H9 (cell line): ENCODE data around the gene DNER. TPM values are rescaled to one million over a fixed set of nuclear protein-coding genes. Genes with fewer than 3 reads are reported as not detected.

Experiments
- DNase-seq: peaks from one replicate; pipeline ENCODE4 v3.0.0-alpha.2; 2017
- H2AFZ ChIP-seq: one replicate; pipeline ENCODE4 v1.6.1; 2013; ENCODE audit warnings: mild to moderate bottlenecking, low read length, control low read depth, moderate library complexity
- H2AK5ac ChIP-seq: 2 replicates; pipeline ENCODE4 v1.6.1; 2013; ENCODE audit warnings: low read length, control low read depth, mixed read lengths; ENCODE audit not compliant: insufficient read length
- H2BK120ac ChIP-seq: one replicate; pipeline ENCODE4 v1.6.1; 2013; ENCODE audit warnings: low read depth, mild to moderate bottlenecking, low read length, control low read depth, inconsistent platforms; ENCODE audit not compliant: poor library complexity, severe bottlenecking
- H2BK12ac ChIP-seq: 2 replicates; pipeline ENCODE4 v1.6.1; 2013; ENCODE audit warnings: low read length, control low read depth, mixed read lengths, low read depth; ENCODE audit not compliant: insufficient read length
- H2BK15ac ChIP-seq: 2 replicates; pipeline ENCODE4 v1.6.1; 2013; ENCODE audit warnings: low read depth, low read length, control low read depth
- H2BK20ac ChIP-seq: one replicate; pipeline ENCODE4 v1.6.1; 2013; ENCODE audit warnings: low read depth, mild to moderate bottlenecking, low read length, control low read depth, inconsistent platforms; ENCODE audit not compliant: poor library complexity, severe bottlenecking
- H2BK5ac ChIP-seq: 2 replicates; pipeline ENCODE4 v1.6.1; 2013; ENCODE audit warnings: low read length, control low read depth, mixed read lengths; ENCODE audit not compliant: insufficient read length
- H3K14ac ChIP-seq: 2 replicates; pipeline ENCODE4 v1.6.1; 2013; ENCODE audit warnings: low read length, control low read depth; ENCODE audit not compliant: insufficient read depth
- H3K18ac ChIP-seq: 2 replicates; pipeline ENCODE4 v1.6.1; 2013; ENCODE audit warnings: low read depth, mild to moderate bottlenecking, mixed read lengths, low read length, control low read depth; ENCODE audit not compliant: insufficient read length
- H3K23ac ChIP-seq: 2 replicates; pipeline ENCODE4 v1.6.1; 2013; ENCODE audit warnings: low read length, control low read depth, mixed read lengths, low read depth; ENCODE audit not compliant: insufficient read length
- H3K23me2 ChIP-seq: 2 replicates; pipeline ENCODE4 v1.6.1; 2013; ENCODE audit warnings: low read depth, mild to moderate bottlenecking, mixed read lengths, low read length, control low read depth; ENCODE audit not compliant: insufficient read length, poor library complexity, severe bottlenecking
- H3K27ac ChIP-seq: 2 replicates; pipeline ENCODE4 v1.5.1; 2013; ENCODE audit warnings: low read length, control low read depth, mixed read lengths, low read depth; ENCODE audit not compliant: insufficient read length
- H3K27me3 ChIP-seq: 2 replicates; pipeline ENCODE4 v1.6.1; 2013; ENCODE audit warnings: low read length, control low read depth, inconsistent platforms; ENCODE audit not compliant: insufficient read depth
- H3K4ac ChIP-seq: 2 replicates; pipeline ENCODE4 v1.6.1; 2013; ENCODE audit warnings: low read depth, mild to moderate bottlenecking, control low read depth, inconsistent platforms, low read length, moderate library complexity
- H3K4me1 ChIP-seq: 2 replicates; pipeline ENCODE4 v1.6.1; 2013; ENCODE audit warnings: low read length, control low read depth, inconsistent platforms; ENCODE audit not compliant: insufficient read depth
- H3K4me2 ChIP-seq: 2 replicates; pipeline ENCODE4 v1.6.1; 2013; ENCODE audit warnings: low read length, control low read depth, mixed read lengths; ENCODE audit not compliant: insufficient read length, insufficient read depth
- H3K56ac ChIP-seq: 2 replicates; pipeline ENCODE4 v1.6.1; 2013; ENCODE audit warnings: low read depth, mild to moderate bottlenecking, mixed read lengths, low read length, control low read depth; ENCODE audit not compliant: insufficient read length
- H3K79me1 ChIP-seq: 2 replicates; pipeline ENCODE4 v1.6.1; 2013; ENCODE audit warnings: low read depth, mild to moderate bottlenecking, moderate library complexity, low read length, control low read depth, inconsistent platforms; ENCODE audit not compliant: insufficient read depth, poor library complexity, severe bottlenecking
- H3K79me2 ChIP-seq: 2 replicates; pipeline ENCODE4 v1.6.1; 2013; ENCODE audit warnings: low read length, control low read depth, inconsistent platforms; ENCODE audit not compliant: insufficient read depth
- H3K9ac ChIP-seq: 2 replicates; pipeline ENCODE4 v1.6.1; 2013; ENCODE audit warnings: low read length, control low read depth, mixed read lengths; ENCODE audit not compliant: insufficient read length; ENCODE audit errors: extremely low read depth
- H3K9me3 ChIP-seq: one replicate; pipeline ENCODE4 v1.6.1; 2013; ENCODE audit warnings: low read depth, low read length, inconsistent platforms; ENCODE audit not compliant: control insufficient read depth
- H3T11ph ChIP-seq: one replicate; pipeline ENCODE4 v1.6.1; 2013; ENCODE audit warnings: mild to moderate bottlenecking, low read length, control low read depth, inconsistent platforms
- H4K20me1 ChIP-seq: one replicate; pipeline ENCODE4 v1.6.1; 2013; ENCODE audit not compliant: control insufficient read depth, insufficient read length, insufficient read depth
- H4K5ac ChIP-seq: 2 replicates; pipeline ENCODE4 v1.6.1; 2013; ENCODE audit warnings: low read depth, mild to moderate bottlenecking, mixed read lengths, low read length, control low read depth; ENCODE audit not compliant: insufficient read length
- H4K8ac ChIP-seq: replicated peaks from 2 replicates; pipeline ENCODE4 v1.6.1; 2013; ENCODE audit warnings: low read length, control low read depth, mixed read lengths, low read depth; ENCODE audit not compliant: insufficient read length
- H4K91ac ChIP-seq: 2 replicates; pipeline ENCODE4 v1.6.1; 2013; ENCODE audit warnings: low read depth, mild to moderate bottlenecking, moderate library complexity, mixed read lengths, low read length, control low read depth; ENCODE audit not compliant: insufficient read length
- H3K27ac Mint-ChIP-seq, 3 experiments: 2 replicates in 2 of 3; 3 replicates in 1 of 3; pipeline ENCODE4 v1.8.0; 2020 to 2021; ENCODE audit warnings: mixed read lengths in 3 of 3, mild to moderate bottlenecking in 1 of 3, moderate library complexity in 1 of 3
- H3K27me3 Mint-ChIP-seq: 2 replicates; pipeline ENCODE4 v1.8.0; 2021; ENCODE audit warnings: low read depth, mild to moderate bottlenecking, moderate library complexity, mixed read lengths
- H3K36me3 Mint-ChIP-seq, 3 experiments: 2 replicates in 2 of 3; 3 replicates in 1 of 3; pipeline ENCODE4 v1.8.0; 2020 to 2021; ENCODE audit warnings: low read depth in 3 of 3, mixed read lengths in 3 of 3; ENCODE audit not compliant: insufficient read depth in 1 of 3
- H3K4me1 Mint-ChIP-seq, 2 experiments: 2 replicates each; pipeline ENCODE4 v1.8.0; 2020; ENCODE audit warnings: mixed read lengths in 2 of 2
- H3K4me3 Mint-ChIP-seq, 2 experiments: 2 replicates in 1 of 2; 3 replicates in 1 of 2; pipeline ENCODE4 v1.8.0; 2020 to 2021; ENCODE audit warnings: mild to moderate bottlenecking in 2 of 2, mixed read lengths in 2 of 2, moderate library complexity in 1 of 2
- H3K9me3 Mint-ChIP-seq, 2 experiments: 2 replicates in 1 of 2; 3 replicates in 1 of 2; pipeline ENCODE4 v1.8.0; 2020; ENCODE audit warnings: mild to moderate bottlenecking in 2 of 2, mixed read lengths in 2 of 2, moderate library complexity in 1 of 2
- CTCF ChIP-seq: fragments of 200-600 bp; sonication (generic); conservative IDR thresholded peaks from 3 replicates; pipeline ENCODE4 v1.8.0; 2021; ENCODE audit warnings: antibody characterized with exemption, mild to moderate bottlenecking
- WGBS: extraction: QIAGEN DNeasy Blood & Tissue Kit; methylation state at CpG from one replicate; pipeline ENCODE4 v1.1.7; 2013; ENCODE audit warnings: missing lambda C conversion rate, low lambda C conversion rate, mixed read lengths; ENCODE audit not compliant: insufficient read length; ENCODE audit errors: extremely low coverage; 5-methylcytosine and 5-hydroxymethylcytosine counted together
- total RNA-seq: library from RNA; stranded (reverse); gene quantifications from 2 replicates; pipeline ENCODE4 v1.2.1, GENCODE V29; 2021

The DNER gene
- total RNA-seq, 1 experiment from 2014 or later = 1.0 TPM

DNA sequence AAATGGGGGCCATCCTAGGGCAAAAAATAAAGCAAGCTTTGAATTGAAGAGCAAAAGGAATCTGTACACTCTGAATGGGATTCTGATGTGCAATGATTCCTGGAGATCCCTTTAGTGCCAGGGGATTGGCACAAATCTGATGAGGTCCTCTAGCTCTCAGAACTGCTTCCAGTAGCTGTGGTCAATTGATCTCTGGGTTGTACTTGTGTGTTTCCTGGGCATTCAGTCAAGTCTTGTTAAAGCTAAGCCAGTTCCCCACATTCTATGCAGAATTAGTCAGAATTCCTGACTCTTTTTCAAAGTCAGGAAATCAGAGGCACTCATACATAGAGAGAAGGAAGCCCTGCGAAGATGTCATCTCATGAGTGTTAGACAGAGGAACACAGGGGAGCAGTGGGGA lies 161.3 kb downstream of the DNER start:
- no peak overlapping the region for H4K91ac ChIP-seq
- no peak overlapping the region for H2BK12ac ChIP-seq
- H3K9me3 ChIP-seq = no peaks in the 10 kb centered on the region
- H3K27ac ChIP-seq = no peak overlapping the region
- H2BK20ac ChIP-seq = no peak overlapping the region
- H3T11ph ChIP-seq = no peak overlapping the region
- no peak overlapping the region for H2BK15ac ChIP-seq
- Mint-ChIP-seq H3K9me3 (no peaks in the 10 kb centered on the region; a peak in 2 of 5 replicates), H3K4me3 (no peak overlapping the region), H3K27me3 (no peaks in the 10 kb centered on the region; the same call in 1 of the 2 replicates), H3K27ac (no peak overlapping the region), H3K4me1 (no peaks in the 10 kb centered on the region), H3K36me3 (no peaks in the 10 kb centered on the region; a peak in 1 of 7 replicates)
- no peak overlapping the region for H4K8ac ChIP-seq
- no peaks in the 10 kb centered on the region for H3K79me1 ChIP-seq
- no peaks in the 10 kb centered on the region for H4K20me1 ChIP-seq
- no peak overlapping the region for H3K9ac ChIP-seq
- H3K4me2 ChIP-seq = no peak overlapping the region
- H2AFZ ChIP-seq = no peak overlapping the region
- no peak overlapping the region for H3K56ac ChIP-seq
- no peak overlapping the region for H2AK5ac ChIP-seq
- no peak for TF ChIP-seq CTCF
- H3K27me3 ChIP-seq = no peaks in the 10 kb centered on the region
- no peak overlapping the region for H2BK5ac ChIP-seq
- no peak overlapping the region for H3K23ac ChIP-seq
- no peak for DNase-seq
- WGBS = no CpG with 5 or more reads among the region's 1 CpG
- no peak overlapping the region for H4K5ac ChIP-seq
- H2BK120ac ChIP-seq = no peak overlapping the region
- no peaks in the 10 kb centered on the region for H3K23me2 ChIP-seq
- no peak overlapping the region for H3K18ac ChIP-seq
- H3K4me1 ChIP-seq = no peaks in the 10 kb centered on the region
- no peaks in the 10 kb centered on the region for H3K79me2 ChIP-seq
- no peak overlapping the region for H3K14ac ChIP-seq
- no peak overlapping the region for H3K4ac ChIP-seq
